ACHN (cell line): ENCODE measurements around the gene YBX3.
"Not testable (repeated sequence)": the region's sequence is repeated elsewhere in the genome, so short reads cannot be mapped to it uniquely, and the experiment has no call there.

Source experiments
- DNase-seq: peaks from one replicate; pipeline ENCODE4 v3.0.0-alpha.2; 2015
- in situ Hi-C: cut with HindIII; loops from 2 replicates; pipeline ENCODE4 v1.10.0; 2017; ENCODE audit warnings: low sequenced_read_pairs, low pct_ligation_motif_present, low pct_unique_long_range_greater_than_20kb

The YBX3 gene

DNA sequence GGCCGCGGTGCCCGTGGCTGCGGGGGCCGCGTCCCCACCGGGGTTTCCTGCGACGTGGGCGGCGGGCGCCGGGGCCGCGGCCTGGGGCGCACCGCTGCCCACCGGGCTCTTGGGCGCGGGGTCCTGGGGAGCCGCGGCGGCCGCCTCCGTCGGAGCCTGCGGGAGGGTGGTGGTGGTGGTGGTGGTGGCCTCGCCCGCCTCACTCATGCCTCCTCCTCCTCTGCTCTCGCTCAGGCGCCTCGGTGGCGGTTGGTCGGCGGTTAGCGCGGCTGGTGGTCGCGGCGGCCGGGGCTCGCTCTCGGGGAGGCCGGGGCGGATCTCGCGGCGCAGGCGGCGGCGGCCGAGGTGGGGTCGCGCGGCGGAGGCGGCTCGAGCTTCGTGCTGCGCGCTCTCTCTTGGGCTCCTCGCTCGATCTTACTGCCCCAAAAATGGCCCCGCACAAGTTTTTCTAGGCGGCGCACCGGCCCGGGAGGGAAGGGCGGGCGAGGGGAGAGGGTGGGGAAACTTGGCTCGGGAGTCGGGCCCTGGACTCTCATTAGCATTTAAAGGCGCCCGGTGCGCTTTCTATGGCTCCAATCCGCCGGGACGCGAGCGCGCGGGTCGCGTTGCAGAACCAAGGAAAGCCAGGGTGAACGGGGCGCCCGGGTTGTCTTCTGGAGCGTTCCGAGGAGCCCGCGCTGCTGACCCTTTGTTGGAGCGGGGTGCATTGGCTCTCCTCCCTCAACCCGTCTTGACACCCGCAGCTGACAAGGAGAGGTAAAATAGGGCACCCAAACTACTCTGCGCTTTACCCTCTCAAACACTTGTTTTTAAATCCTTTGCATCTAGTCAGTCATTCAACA is at the start of gene YBX3:
YBX3 (minus strand) TSS at position 419 of the 842 bp plus-strand sequence; CDS start at position 207, 212 bp downstream.
- in situ Hi-C loops, result no loop called here
- peak; percentile 94 for DNase-seq

DNA sequence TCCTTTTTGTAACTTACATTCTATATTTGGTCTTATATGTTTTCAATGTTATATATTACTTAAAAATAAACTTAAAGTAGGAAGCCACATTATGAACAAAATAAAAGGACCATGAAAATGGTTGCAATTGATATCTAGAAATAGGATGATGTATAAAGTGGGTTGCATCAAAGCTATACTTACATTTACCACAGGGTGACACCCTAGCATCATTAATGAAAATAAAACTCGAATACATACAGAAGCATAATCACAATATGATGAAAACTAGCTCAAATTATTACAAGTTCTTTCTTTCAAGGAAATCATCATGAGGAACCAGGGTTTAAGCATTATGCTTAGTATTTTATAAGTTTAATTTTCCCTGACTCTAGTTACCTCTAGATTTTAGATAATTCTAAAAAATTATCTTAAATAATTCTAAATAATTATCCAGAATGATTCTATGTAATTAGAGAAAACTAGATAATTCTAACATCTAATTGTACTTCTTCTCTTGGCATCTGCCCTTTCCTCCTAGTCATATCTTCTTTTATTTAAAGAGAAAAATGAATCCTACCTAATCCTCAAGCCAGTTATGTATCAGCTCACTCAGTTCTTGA is 48.1 kb upstream of the YBX3 start:
- in situ Hi-C loops, result no loop called here
- DNase-seq, result peak; percentile 60

DNA sequence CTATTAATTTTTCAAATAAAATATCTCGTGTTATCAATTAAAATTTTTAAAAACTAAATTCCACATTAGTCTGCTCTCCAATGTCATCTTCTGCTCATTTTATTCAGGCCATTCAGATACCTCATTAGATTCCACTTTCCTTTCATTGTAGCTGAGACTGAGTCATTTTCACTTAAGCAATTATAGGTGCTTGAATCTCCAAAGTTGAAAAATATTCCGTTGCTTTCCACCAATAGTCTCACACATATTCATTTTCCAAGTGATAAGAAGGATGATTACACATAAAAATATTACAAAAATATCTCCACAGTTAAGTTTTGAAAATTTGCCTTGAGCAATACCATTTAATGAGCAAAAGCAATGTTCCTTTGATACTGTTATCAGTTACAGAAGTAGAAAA is 36.5 kb upstream of the YBX3 start:
- DNase-seq, result no peak
- in situ Hi-C loops, result no loop called here

DNA sequence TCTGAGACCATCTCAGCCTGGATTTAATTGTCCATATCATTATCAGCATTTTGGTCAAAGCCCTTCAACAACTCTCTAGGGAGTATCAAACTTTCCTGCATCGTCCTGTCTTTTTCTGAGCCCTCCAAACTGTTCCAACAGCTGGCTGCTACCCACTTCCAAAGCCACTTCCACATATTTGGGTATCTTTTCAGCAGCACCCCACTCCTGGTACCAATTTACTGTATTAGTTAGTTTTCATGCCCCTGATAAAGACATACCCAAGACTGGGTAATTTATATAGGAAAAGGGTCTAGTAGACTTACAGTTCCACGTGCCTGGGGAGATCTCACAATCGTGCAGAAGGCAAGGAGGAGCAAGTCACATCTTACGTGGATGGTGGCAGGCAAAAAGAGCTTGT is 33.1 kb upstream of the YBX3 start:
- in situ Hi-C loops, result no loop called here

DNA sequence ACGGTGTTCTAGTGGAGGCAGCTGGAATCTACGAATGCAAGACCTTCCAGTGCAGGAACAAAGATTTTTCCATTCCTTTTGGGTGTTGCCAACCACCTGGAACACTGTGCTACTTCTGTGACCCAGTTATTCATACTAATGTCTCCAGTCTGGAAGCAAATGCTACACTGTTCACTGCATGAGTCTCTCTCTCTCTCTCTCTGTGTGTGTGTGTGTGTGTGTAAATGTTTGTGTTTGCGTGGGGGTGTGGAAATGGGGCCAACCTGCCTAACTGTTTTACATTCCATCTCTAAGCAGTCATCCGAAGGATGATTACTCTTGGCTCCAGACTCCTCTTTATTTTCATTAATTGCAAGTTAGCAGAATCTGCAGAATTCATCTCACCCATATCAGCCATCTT is 29.9 kb upstream of the YBX3 start:
- DNase-seq, result no peak
- in situ Hi-C loops, result no loop called here

More for the DNA sequence above, 33.1 kb upstream of the YBX3 start:
- DNase-seq, result no peak

DNA sequence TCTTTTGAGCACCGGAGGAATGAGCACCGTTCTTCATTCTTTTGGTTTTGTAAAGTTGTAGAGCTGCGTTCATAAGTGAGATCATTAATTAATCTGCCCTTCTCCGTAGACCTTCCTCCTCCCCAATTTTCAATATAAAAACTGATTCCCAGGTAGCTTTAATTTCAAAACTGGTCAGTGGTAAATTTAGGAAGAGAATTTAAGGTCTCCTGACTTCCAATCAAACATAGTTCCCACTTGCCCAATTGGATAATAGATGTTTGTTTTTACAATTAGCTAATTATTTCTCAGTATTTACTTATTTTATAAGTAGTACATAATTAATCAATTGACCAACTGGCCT is 27.2 kb upstream of the YBX3 start:
- DNase-seq, result no peak
- in situ Hi-C loops, result no loop called here

DNA sequence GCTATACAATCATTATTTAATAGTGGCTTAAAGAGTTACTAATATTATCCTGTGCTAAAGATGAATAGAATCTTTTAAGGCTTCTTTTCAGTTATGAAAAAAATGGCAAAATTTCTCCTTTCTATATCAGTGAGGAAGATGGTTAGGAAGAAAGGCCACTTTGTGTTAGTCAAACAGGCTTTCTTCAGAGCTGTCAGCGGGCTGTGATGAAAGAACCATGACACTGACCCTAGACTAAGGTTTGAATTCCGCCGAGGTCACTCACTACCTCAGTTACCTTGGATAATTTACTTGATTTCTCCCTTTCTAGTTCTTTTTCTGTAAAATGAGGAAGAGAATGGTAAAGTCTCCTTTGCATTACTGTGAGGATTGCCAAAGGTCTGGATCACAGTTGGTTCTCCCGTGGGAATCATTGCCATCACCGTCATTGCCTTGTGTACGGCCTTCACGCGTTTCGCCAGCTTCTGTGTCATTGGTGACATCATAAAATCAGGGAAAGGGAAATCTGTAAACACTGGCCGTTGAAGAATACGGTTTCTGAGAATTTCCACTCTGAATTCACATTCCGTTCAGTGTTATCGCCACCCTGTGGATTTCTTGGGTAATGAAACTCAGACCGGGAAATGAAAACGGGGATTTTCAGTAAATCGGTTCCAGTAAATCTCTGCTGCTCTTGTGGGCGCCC is 26.7 kb upstream of the YBX3 start:
- in situ Hi-C loops, result no loop called here
- DNase-seq, result peak; percentile 98

DNA sequence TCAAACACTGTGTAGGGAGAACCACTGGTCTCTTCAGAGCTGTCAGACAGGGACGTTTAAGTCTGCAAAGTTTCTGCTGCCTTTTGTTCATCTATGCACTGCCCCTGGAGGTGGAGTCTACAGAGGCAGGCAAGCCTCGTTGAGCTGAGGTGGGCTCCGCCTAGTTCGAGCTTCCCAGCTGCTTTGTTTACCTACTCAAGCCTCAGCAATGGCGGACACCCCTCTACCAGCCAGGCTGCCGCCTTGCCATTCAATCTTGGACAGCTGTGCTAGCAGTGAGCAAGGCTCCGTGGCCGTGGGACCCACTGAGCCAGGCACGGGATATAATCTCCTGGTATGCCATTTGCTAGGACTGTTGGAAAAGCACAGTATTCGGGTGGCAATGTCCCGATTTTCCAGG is 24.6 kb upstream of the YBX3 start:
- in situ Hi-C loops, result no loop called here
- no peak for DNase-seq

DNA sequence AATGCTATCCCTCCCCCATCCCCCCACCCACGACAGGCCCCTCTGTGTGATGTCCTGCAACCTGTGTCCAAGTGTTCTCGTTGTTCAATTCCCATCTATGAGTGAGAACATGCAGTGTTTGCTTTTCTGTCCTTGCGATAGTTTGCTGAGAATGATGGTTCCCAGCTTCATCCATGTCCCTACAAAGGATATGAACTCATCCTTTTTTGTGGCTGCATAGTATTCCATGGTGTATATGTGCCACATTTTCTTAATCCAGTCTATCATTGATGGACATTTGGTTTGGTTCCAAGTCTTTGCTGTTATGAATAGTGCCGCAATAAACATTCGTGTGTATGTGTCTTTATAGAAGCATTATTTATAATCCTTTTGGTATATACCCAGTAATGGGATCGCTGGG is 20.3 kb upstream of the YBX3 start:
- DNase-seq, in situ Hi-C loops: not testable (repeated sequence)

DNA sequence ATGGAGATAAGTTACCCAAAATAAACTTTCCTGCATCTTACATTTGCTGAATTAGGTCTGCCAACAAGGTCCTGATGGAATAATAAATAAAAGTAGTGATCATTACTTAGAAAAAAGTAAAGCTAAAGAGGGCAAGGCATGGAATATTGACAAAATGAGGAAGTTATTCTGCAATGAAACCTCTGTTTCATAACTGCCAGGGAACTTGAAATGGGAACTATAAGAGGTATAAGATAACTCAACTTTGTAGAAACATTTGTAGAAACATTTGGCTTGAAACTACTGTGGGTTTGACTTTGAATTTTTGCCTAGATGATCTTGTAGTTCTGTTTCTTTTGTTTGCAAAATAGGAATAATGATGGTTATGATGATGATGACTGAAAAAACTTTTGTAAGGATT is 18.7 kb upstream of the YBX3 start:
- DNase-seq, result no peak
- in situ Hi-C loops, result no loop called here

DNA sequence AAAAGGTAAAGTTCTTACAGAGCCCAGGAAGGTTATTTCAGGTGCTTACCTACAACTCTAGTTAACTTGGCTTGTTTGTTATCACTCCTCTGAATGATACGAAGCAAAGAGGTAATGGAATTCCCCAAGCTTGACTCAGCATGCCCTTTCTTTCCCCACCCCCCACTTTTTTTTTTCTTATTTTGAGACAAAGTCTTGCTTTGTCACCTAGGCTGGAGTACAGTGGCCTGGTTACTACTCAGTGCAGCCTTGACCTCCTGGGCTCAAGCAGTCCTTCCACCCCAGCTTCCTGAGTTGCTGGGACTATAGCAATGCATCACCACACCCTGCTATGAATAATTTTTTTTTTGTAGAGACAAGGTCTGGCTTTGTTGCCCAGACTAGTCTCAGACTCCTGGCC is 17.1 kb upstream of the YBX3 start:
- in situ Hi-C loops, result no loop called here
- no peak for DNase-seq

DNA sequence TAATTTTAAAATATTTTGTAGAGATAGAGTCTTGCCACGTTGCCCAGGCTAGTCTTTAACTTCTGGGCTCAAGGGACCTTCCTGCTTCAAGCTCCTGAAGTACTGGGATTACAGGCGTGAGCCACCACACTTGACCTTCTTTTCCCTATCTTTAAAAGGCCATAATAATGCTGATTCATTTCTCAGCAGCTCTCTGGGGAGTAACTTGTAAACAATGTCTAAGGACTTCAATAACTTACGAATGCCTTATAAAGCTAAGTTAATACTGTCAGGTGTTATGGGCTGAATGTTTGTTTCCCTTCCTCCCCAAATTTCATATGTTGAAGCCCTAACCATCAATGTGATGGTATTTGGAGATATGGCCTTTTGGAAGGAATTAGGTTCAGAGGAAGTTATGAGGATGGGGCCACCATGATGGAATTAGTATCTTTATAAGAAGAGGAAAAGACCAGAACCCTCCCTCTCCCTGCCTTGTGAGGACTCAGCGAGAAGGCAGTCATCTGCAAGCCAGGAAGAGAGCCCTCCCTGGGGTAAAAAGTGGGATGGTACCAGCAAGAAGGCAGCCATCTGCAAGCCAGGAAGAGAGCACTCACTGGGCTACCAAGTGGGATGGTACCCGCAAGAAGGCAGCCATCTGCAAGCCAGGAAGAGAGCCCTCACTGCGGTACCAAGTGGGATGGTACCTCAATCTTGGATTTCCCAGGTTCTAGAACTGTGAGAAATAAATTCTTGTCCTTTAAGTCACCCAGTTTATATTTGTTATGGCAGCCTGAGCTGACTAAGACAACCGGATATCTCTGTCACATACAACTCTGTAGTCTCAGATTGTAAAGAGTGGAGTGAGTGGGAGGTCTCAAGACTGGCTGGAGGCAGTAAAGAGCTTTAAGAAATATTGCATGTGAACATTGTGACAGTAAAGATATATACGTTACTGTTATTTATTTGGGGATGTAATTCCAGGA is 16.3 kb upstream of the YBX3 start:
- in situ Hi-C loops, result no loop called here

DNA sequence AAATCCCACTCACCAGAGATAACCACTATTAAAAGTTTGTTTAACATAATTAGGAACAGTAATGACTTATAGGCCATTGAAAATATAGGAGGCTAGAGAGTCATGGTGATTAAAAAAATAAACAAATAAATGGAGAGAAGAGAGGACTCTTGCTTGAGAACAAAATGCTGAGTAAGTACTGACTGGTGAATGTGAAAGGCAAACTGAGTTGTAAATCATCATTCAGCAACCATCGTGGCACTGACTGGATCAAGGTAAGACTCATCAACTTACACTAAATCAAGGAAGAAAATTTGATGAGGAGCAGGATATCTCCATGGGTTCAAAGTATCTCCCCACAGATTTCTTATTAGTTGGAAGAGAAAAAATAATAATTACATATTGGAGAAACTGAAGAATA is 14.1 kb upstream of the YBX3 start:
- in situ Hi-C loops, result no loop called here
- no peak for DNase-seq

More for the DNA sequence above, 16.3 kb upstream of the YBX3 start:
- no peak for DNase-seq

DNA sequence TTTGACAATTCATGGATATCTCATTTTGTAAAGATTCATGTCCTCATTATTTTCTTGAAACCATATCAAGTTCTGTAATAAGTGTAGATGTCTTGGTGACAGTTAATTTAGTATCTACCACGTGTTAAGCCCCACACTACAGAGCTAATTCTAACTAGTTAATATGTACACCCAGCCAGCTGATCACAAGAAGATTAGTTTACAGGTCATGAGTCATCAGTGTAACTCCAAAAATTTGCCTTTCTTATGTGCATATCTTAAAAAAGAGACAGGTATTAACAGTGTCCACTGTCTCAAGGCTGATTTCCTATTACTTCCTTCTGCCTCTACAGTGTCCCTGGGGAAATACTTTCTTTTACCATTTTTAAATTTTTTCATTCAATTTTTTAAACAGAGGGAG is 13.3 kb upstream of the YBX3 start:
- no peak for DNase-seq
- in situ Hi-C loops, result no loop called here

DNA sequence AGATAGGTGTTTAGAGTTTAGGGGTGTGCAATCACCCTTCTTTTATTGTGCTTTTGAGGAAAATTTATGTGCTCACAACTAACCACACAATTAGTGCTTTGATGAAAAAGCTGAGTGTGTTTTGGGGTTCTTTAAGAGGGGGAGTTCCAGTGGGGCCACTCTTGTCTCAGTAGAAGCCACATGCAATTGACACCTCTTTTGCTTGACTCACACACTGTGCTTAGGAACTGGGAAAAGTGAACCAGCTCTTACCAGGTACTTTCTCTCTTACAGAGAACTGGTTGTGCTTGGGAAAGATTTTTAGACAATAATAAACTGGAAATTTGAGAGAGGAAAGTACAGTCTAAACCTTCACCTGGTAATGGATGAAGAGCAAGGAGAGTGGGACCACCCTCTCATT is 12.3 kb upstream of the YBX3 start:
- no peak for DNase-seq
- in situ Hi-C loops, result no loop called here

DNA sequence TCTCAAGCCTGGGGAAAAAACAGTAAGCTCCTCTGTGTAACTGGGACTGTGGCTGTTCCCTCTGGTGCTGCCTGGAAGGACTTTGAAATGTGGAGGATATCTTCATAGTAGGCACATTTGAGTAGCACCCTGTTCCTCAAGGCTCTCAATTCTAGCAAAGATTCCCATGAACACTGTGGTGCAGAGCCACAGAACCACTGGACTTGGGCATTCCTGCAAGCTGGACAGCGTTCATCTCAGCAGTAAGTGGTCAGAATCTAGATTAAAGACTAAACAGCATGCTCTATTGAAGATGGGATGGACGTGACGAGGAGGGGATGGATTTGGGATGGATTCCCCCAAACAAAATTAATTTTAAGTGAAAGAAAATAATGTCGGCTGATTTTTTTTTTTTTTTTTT is 9.4 kb upstream of the YBX3 start:
- in situ Hi-C loops, result no loop called here
- DNase-seq, result no peak

DNA sequence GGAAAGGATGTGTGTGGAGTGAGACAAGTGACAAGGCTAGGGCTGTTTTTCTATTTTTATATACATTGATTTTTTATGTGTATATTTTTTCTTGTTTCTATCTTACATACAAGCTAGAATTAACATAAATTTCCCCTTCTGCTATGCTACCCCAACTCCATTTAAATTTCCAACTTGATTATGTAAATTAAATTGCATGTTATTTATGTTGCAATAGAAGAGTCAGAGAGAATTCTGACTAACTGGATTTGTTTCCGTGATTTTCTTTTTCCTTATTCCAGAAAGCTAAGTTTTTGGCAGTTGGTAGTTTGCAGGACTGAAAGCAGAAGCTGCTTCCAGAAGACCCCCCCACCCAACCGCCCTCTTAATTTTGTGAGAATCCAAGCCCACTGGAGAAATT is 8.9 kb upstream of the YBX3 start:
- DNase-seq, result no peak
- in situ Hi-C loops, result no loop called here

DNA sequence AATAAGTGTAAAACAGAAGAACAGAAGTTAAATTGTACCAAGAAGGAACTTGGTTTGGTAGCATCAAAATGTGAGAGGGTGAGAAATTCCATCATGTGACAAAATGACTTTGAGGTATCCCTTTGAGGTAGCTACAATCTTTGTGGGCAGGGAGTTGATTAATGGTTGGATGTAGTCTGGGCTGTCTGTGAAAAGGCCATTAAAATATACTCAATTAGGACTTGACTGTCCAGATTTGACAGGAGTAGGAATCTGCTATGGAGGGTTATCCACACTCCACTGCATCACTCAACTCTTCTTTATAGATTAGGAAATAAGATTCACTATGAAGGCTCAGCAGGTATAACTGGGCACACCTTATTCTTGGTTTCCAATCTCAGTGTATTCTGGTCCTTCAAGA is 7.4 kb upstream of the YBX3 start:
- in situ Hi-C loops, result no loop called here
- DNase-seq, result no peak

DNA sequence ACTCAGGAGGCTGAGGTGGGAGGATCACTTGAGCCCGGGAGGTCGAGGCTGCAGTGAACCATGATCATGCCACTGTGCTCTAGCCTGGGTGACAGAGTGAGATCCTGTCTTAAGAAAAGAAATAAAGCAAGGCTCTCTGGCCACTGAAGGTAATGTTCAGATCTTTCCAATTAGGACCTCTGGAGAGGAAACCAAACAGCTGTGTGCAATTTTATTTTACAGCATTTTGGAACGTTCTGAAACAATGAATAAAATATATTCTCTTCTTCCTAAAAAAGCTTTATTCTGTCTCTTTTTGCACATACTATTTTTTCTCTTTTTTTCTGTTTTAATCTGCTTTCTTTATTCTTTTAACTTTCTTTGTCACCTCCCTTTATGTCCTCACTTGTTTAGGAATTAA is 5.0 kb upstream of the YBX3 start:
- DNase-seq, result no peak
- in situ Hi-C loops, result no loop called here
